ENCODE measurements around the gene AGO1.

- no peak for TF ChIP-seq EZH2 (IDR thresholded peaks at IDR 0.05; ENCODE audit: borderline replicate concordance, low read depth, low read length, severe bottlenecking)
- TF ChIP-seq, protein P1, sequence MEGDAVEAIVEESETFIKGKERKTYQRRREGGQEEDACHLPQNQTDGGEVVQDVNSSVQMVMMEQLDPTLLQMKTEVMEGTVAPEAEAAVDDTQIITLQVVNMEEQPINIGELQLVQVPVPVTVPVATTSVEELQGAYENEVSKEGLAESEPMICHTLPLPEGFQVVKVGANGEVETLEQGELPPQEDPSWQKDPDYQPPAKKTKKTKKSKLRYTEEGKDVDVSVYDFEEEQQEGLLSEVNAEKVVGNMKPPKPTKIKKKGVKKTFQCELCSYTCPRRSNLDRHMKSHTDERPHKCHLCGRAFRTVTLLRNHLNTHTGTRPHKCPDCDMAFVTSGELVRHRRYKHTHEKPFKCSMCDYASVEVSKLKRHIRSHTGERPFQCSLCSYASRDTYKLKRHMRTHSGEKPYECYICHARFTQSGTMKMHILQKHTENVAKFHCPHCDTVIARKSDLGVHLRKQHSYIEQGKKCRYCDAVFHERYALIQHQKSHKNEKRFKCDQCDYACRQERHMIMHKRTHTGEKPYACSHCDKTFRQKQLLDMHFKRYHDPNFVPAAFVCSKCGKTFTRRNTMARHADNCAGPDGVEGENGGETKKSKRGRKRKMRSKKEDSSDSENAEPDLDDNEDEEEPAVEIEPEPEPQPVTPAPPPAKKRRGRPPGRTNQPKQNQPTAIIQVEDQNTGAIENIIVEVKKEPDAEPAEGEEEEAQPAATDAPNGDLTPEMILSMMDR (IDR thresholded peaks at IDR 0.05; ENCODE audit: borderline replicate concordance, extremely low read depth, low read length, poor library complexity, severe bottlenecking): no peak
Observed at GRCh38 chr1:35945327-35945726, 62.3 kb downstream of the AGO1 start.

Data from DND-41 (cell line).